Lower lobe of right lung (tissue), 2 donors: ENCODE results near the gene ZNF710. TPM values are rescaled to one million over a fixed set of nuclear protein-coding genes. Genes with fewer than 3 reads are reported as not detected.

Experiments
- ATAC-seq, 2 donors: fragments of 200-7000 bp; cut with Tn5 transposase; one replicate each; pipeline ENCODE4 v1.9.1; 2020 to 2022; ENCODE audit warnings: mild to moderate bottlenecking in 2 of 2, moderate library complexity in 2 of 2
- DNase-seq: peaks from one replicate; pipeline ENCODE4 v3.0.0-alpha.2; 2020
- H3K27ac ChIP-seq: fragments of 200-600 bp; one replicate; pipeline ENCODE4 v1.8.0; 2022
- H3K27me3 ChIP-seq: fragments of 200-600 bp; one replicate; pipeline ENCODE4 v1.8.0; 2022; ENCODE audit warnings: low read depth
- H3K36me3 ChIP-seq: fragments of 200-600 bp; one replicate; pipeline ENCODE4 v1.8.0; 2022; ENCODE audit warnings: mild to moderate bottlenecking
- H3K4me1 ChIP-seq: fragments of 200-600 bp; one replicate; pipeline ENCODE4 v1.8.0; 2022
- H3K4me3 ChIP-seq: fragments of 200-600 bp; one replicate; pipeline ENCODE4 v1.8.0; 2022; ENCODE audit warnings: mild to moderate bottlenecking
- H3K9me3 ChIP-seq: fragments of 200-600 bp; one replicate; pipeline ENCODE4 v1.8.0; 2022
- CTCF ChIP-seq: fragments of 200-600 bp; IDR thresholded peaks from one replicate; pipeline ENCODE4 v1.8.0; 2022; ENCODE audit warnings: antibody characterized with exemption, mild to moderate bottlenecking
- intact Hi-C: fragments of 100-400 bp; cut with DNase I; formaldehyde crosslinking; loops from one replicate; pipeline ENCODE4 v1.11.0; 2022
- total RNA-seq: library from RNA; stranded (reverse); fragmentation: NEBNext Ultra II Directional; extraction: Animal tissue kit (Norgen Biotek cat#: 25700); gene quantifications from one replicate; pipeline ENCODE4 v1.2.1, GENCODE V29; 2021
- donor health status: DM: no; HTN: yes; CAD: no; lungs with severe emphysema.

Gene ZNF710
- total RNA-seq, 1 donor from 2014 or later = 50.7 TPM

GRCh38 chr15:90036806-90037510, 35.8 kb downstream of the ZNF710 start:
- DNase-seq = peak; percentile 81
- ATAC-seq = peak; percentile 70 to 79
- H3K9me3 ChIP-seq = no peaks in the 10 kb centered on the region
- peaks cover 79% of the 10 kb centered on the region for H3K4me1 ChIP-seq
- TF ChIP-seq CTCF = no peak
- peak overlapping the region; percentile 94 for H3K27ac ChIP-seq
- intact Hi-C loops = no loop called here
- H3K36me3 ChIP-seq = no peaks in the 10 kb centered on the region
- H3K27me3 ChIP-seq = no peaks in the 10 kb centered on the region
- no peak overlapping the region for H3K4me3 ChIP-seq

- no peak for ATAC-seq
- Histone ChIP-seq H3K27me3 (no peaks in the 10 kb centered on the region), H3K4me3 (no peak overlapping the region), H3K27ac (peak overlapping the region; percentile 94), H3K4me1 (peaks cover 78% of the 10 kb centered on the region), H3K36me3 (no peaks in the 10 kb centered on the region), H3K9me3 (no peaks in the 10 kb centered on the region)
- intact Hi-C loops = no loop called here
- DNase-seq = no peak
- TF ChIP-seq CTCF = no peak
Measured at GRCh38 chr15:90037511-90037860, 36.4 kb downstream of the ZNF710 start.

GRCh38 chr15:90037961-90038631, 37.0 kb downstream of the ZNF710 start:
- Histone ChIP-seq H3K36me3 (no peaks in the 10 kb centered on the region), H3K4me3 (no peak overlapping the region), H3K9me3 (no peaks in the 10 kb centered on the region), H3K27me3 (no peaks in the 10 kb centered on the region), H3K4me1 (peaks cover 76% of the 10 kb centered on the region), H3K27ac (peak overlapping the region; percentile 94)
- no peak for TF ChIP-seq CTCF
- ATAC-seq = no peak
- DNase-seq = no peak
- intact Hi-C loops = no loop called here

GRCh38 chr15:90038632-90039095, 37.5 kb downstream of the ZNF710 start:
- Histone ChIP-seq H3K36me3 (no peaks in the 10 kb centered on the region), H3K4me1 (peaks cover 70% of the 10 kb centered on the region), H3K27ac (peak overlapping the region; percentile 94), H3K4me3 (no peak overlapping the region), H3K9me3 (no peaks in the 10 kb centered on the region), H3K27me3 (no peaks in the 10 kb centered on the region)
- DNase-seq (no peak), ATAC-seq (no peak)
- no peak for TF ChIP-seq CTCF
- intact Hi-C loops = no loop called here

- no peaks in the 10 kb centered on the region for H3K36me3 ChIP-seq
- TF ChIP-seq CTCF = no peak
- ATAC-seq = no peak
- H3K9me3 ChIP-seq = no peaks in the 10 kb centered on the region
- H3K4me1 ChIP-seq = peaks cover 58% of the 10 kb centered on the region
- H3K4me3 ChIP-seq = no peak overlapping the region
- no peaks in the 10 kb centered on the region for H3K27me3 ChIP-seq
- intact Hi-C loops = no loop called here
- H3K27ac ChIP-seq = peak overlapping the region; percentile 41
- no peak for DNase-seq
Measured at GRCh38 chr15:90039996-90040395, 38.9 kb downstream of the ZNF710 start.
